ENCODE measurements around the gene GPC6. TPM values are rescaled to one million over a fixed set of nuclear protein-coding genes. Genes with fewer than 3 reads are reported as not detected.

The GPC6 gene
- total and polyA plus RNA-seq, 2 donors (not counting 1 experiment from before 2014, with no cell fraction given) = not detected

GRCh38 chr13:93736081-93736480, 509.5 kb downstream of the GPC6 start:
- Histone ChIP-seq H3K4me2 (replicated peaks; ENCODE audit: low read depth, low read length, poor library complexity, severe bottlenecking) (no peak overlapping the region), H3K9ac (ENCODE audit: low read length) (no peak overlapping the region), H3K4me3 (ENCODE audit: control extremely low read depth in 1 of 5, extremely low read depth in 1 of 5, insufficient read depth in 1 of 5, low read depth in 2 of 5, low read length in 4 of 5) (no peak overlapping the region), H3K36me3 (replicated peaks in 1 of 2; ENCODE audit: control extremely low read depth in 1 of 2, control insufficient read depth in 1 of 2, extremely low read depth in 1 of 2, insufficient read depth in 2 of 2, low read length in 1 of 2) (no peaks in the 10 kb centered on the region), H3K27ac (ENCODE audit: low read length in 2 of 2) (no peak overlapping the region), H2AFZ (ENCODE audit: insufficient read depth, low read depth, low read length, poor library complexity, severe bottlenecking) (no peak overlapping the region), H3K4me1 (ENCODE audit: control insufficient read depth in 2 of 2, insufficient read depth in 2 of 2, low read length in 2 of 2) (no peaks in the 10 kb centered on the region), H4K20me1 (ENCODE audit: control insufficient read depth, insufficient read depth, low read length, poor library complexity, severe bottlenecking) (no peaks in the 10 kb centered on the region), H3K9me3 (ENCODE audit: control extremely low read depth in 1 of 3, control insufficient read depth in 2 of 3, insufficient read depth in 1 of 3, low read length in 2 of 3) (no peaks in the 10 kb centered on the region), H3K27me3 (replicated peaks in 1 of 4; ENCODE audit: control extremely low read depth in 1 of 4, control insufficient read depth in 3 of 4, insufficient read depth in 4 of 4, low read length in 3 of 4) (no peaks in the 10 kb centered on the region), H3K79me2 (ENCODE audit: control insufficient read depth, insufficient read depth, low read length) (no peaks in the 10 kb centered on the region)
- H3K4me3 Mint-ChIP-seq = no peak overlapping the region
- POLR2A ChIA-PET = no interaction called here
- intact Hi-C loops (cut with micrococcal nuclease) = no loop called here
- CTCF ChIA-PET = no interaction called here
- no peak for ATAC-seq (ENCODE audit: low read depth)
- no peaks in the 10 kb centered on the region for H3K9me3 Mint-ChIP-seq (ENCODE audit: insufficient read depth)
- no peaks in the 10 kb centered on the region for H3K4me1 Mint-ChIP-seq
- no peaks in the 10 kb centered on the region for H3K27me3 Mint-ChIP-seq
- H3K27ac Mint-ChIP-seq = no peak overlapping the region
- no peak for DNase-seq
- no peak for TF ChIP-seq CTCF (IDR thresholded peaks at IDR 0.05)
- no peak for TF ChIP-seq EZH2 (IDR thresholded peaks at IDR 0.05; ENCODE audit: borderline replicate concordance, insufficient read depth, low read depth, low read length, poor library complexity, severe bottlenecking)

GRCh38 chr13:93736909-93737308, 510.3 kb downstream of the GPC6 start:
- Mint-ChIP-seq H3K9me3 (ENCODE audit: insufficient read depth) (no peaks in the 10 kb centered on the region), H3K4me1 (no peaks in the 10 kb centered on the region), H3K4me3 (no peak overlapping the region), H3K27me3 (no peaks in the 10 kb centered on the region), H3K27ac (no peak overlapping the region)
- H3K27ac ChIP-seq (ENCODE audit: low read length in 2 of 2) = no peak overlapping the region
- no CpG with 5 or more reads among the region's 3 CpGs for WGBS (ENCODE audit: insufficient coverage)
- no peak overlapping the region for H3K9ac ChIP-seq (ENCODE audit: low read length)
- POLR2A ChIA-PET = no interaction called here
- intact Hi-C loops (cut with micrococcal nuclease) = no loop called here
- H3K4me1 ChIP-seq (ENCODE audit: control insufficient read depth in 2 of 2, insufficient read depth in 2 of 2, low read length in 2 of 2) = no peaks in the 10 kb centered on the region
- no peaks in the 10 kb centered on the region for H3K27me3 ChIP-seq (replicated peaks in 1 of 4; ENCODE audit: control extremely low read depth in 1 of 4, control insufficient read depth in 3 of 4, insufficient read depth in 4 of 4, low read length in 3 of 4)
- H3K36me3 ChIP-seq (replicated peaks in 1 of 2; ENCODE audit: control extremely low read depth in 1 of 2, control insufficient read depth in 1 of 2, extremely low read depth in 1 of 2, insufficient read depth in 2 of 2, low read length in 1 of 2) = no peaks in the 10 kb centered on the region
- no peaks in the 10 kb centered on the region for H4K20me1 ChIP-seq (ENCODE audit: control insufficient read depth, insufficient read depth, low read length, poor library complexity, severe bottlenecking)
- H3K4me2 ChIP-seq (replicated peaks; ENCODE audit: low read depth, low read length, poor library complexity, severe bottlenecking) = no peak overlapping the region
- no peak for ATAC-seq (ENCODE audit: low read depth)
- H3K79me2 ChIP-seq (ENCODE audit: control insufficient read depth, insufficient read depth, low read length) = no peaks in the 10 kb centered on the region
- CTCF ChIA-PET = no interaction called here
- H3K9me3 ChIP-seq (ENCODE audit: control extremely low read depth in 1 of 3, control insufficient read depth in 2 of 3, insufficient read depth in 1 of 3, low read length in 2 of 3) = no peaks in the 10 kb centered on the region
- H3K4me3 ChIP-seq (ENCODE audit: control extremely low read depth in 1 of 5, extremely low read depth in 1 of 5, insufficient read depth in 1 of 5, low read depth in 2 of 5, low read length in 4 of 5) = no peak overlapping the region
- DNase-seq = no peak
- no peak overlapping the region for H2AFZ ChIP-seq (ENCODE audit: insufficient read depth, low read depth, low read length, poor library complexity, severe bottlenecking)
- TF ChIP-seq EZH2 (IDR thresholded peaks at IDR 0.05; ENCODE audit: borderline replicate concordance, insufficient read depth, low read depth, low read length, poor library complexity, severe bottlenecking) = no peak
- TF ChIP-seq CTCF (IDR thresholded peaks at IDR 0.05) = no peak

Data from B cell (primary cell).